ENCODE results near the gene LYST.
"Not testable (repeated sequence)": the region's sequence is repeated elsewhere in the genome, so short reads cannot be mapped to it uniquely, and the experiment has no call there.

The LYST gene

GRCh38 chr1:235757587-235758096 lies 109.1 kb downstream of the LYST start:
- no peak overlapping the region for H3K27ac Mint-ChIP-seq
- no peaks in the 10 kb centered on the region for H3K36me3 Mint-ChIP-seq (ENCODE audit: low read depth)
- H3K4me3 Mint-ChIP-seq: no peak overlapping the region
- peaks cover 7% of the 10 kb centered on the region for H3K27me3 Mint-ChIP-seq (ENCODE audit: low read depth, poor library complexity)
- TF ChIP-seq CTCF (IDR thresholded peaks at IDR 0.05): no peak
- no peak for DNase-seq
- H3K4me1 Mint-ChIP-seq: peaks cover 3% of the 10 kb centered on the region
- H3K9me3 Mint-ChIP-seq: no peaks in the 10 kb centered on the region

- DNase-seq; H3K36me3 Mint-ChIP-seq (ENCODE audit: low read depth); H3K9me3 Mint-ChIP-seq; H3K4me3 Mint-ChIP-seq; H3K27me3 Mint-ChIP-seq (ENCODE audit: low read depth, poor library complexity); H3K27ac Mint-ChIP-seq; H3K4me1 Mint-ChIP-seq: not testable (repeated sequence)
Measured at GRCh38 chr1:235754186-235754585, 112.5 kb downstream of the LYST start.

- no peak overlapping the region for H3K4me3 Mint-ChIP-seq
- H3K4me1 Mint-ChIP-seq: no peaks in the 10 kb centered on the region
- peaks cover 6% of the 10 kb centered on the region for H3K27me3 Mint-ChIP-seq (ENCODE audit: low read depth, poor library complexity)
- no peaks in the 10 kb centered on the region for H3K36me3 Mint-ChIP-seq (ENCODE audit: low read depth)
- TF ChIP-seq CTCF (IDR thresholded peaks at IDR 0.05): no peak
- no peaks in the 10 kb centered on the region for H3K9me3 Mint-ChIP-seq
- no peak overlapping the region for H3K27ac Mint-ChIP-seq
- DNase-seq: no peak
Measured at GRCh38 chr1:235749755-235750300, 116.9 kb downstream of the LYST start.

GRCh38 chr1:235748747-235749146 lies 118.0 kb downstream of the LYST start:
- H3K4me3 Mint-ChIP-seq: no peak overlapping the region

GRCh38 chr1:235746245-235746644 lies 120.5 kb downstream of the LYST start:
- H3K4me3 Mint-ChIP-seq: no peak overlapping the region
- H3K9me3 Mint-ChIP-seq: no peaks in the 10 kb centered on the region
- no peak for TF ChIP-seq CTCF (IDR thresholded peaks at IDR 0.05)
- no peak for DNase-seq
- no peaks in the 10 kb centered on the region for H3K36me3 Mint-ChIP-seq (ENCODE audit: low read depth)
- no peak overlapping the region for H3K27ac Mint-ChIP-seq
- no peaks in the 10 kb centered on the region for H3K4me1 Mint-ChIP-seq
- H3K27me3 Mint-ChIP-seq (ENCODE audit: low read depth, poor library complexity): peaks cover 2% of the 10 kb centered on the region

More at GRCh38 chr1:235748747-235749146, 118.0 kb downstream of the LYST start:
- Mint-ChIP-seq H3K27ac (no peak overlapping the region), H3K27me3 (ENCODE audit: low read depth, poor library complexity) (peaks cover 2% of the 10 kb centered on the region), H3K9me3 (no peaks in the 10 kb centered on the region), H3K36me3 (ENCODE audit: low read depth) (no peaks in the 10 kb centered on the region), H3K4me1 (no peaks in the 10 kb centered on the region)
- no peak for DNase-seq
- no peak for TF ChIP-seq CTCF (IDR thresholded peaks at IDR 0.05)

- no peaks in the 10 kb centered on the region for H3K36me3 Mint-ChIP-seq (ENCODE audit: low read depth)
- H3K4me3 Mint-ChIP-seq: no peak overlapping the region
- no peaks in the 10 kb centered on the region for H3K4me1 Mint-ChIP-seq
- no peaks in the 10 kb centered on the region for H3K9me3 Mint-ChIP-seq
- DNase-seq: no peak
- TF ChIP-seq CTCF (IDR thresholded peaks at IDR 0.05): no peak
- peaks cover under 1% of the 10 kb centered on the region for H3K27me3 Mint-ChIP-seq (ENCODE audit: low read depth, poor library complexity)
- no peak overlapping the region for H3K27ac Mint-ChIP-seq
Measured at GRCh38 chr1:235745503-235746136, 121.1 kb downstream of the LYST start.
